ENCODE measurements around the gene RAD51B.

Gene RAD51B

DNA sequence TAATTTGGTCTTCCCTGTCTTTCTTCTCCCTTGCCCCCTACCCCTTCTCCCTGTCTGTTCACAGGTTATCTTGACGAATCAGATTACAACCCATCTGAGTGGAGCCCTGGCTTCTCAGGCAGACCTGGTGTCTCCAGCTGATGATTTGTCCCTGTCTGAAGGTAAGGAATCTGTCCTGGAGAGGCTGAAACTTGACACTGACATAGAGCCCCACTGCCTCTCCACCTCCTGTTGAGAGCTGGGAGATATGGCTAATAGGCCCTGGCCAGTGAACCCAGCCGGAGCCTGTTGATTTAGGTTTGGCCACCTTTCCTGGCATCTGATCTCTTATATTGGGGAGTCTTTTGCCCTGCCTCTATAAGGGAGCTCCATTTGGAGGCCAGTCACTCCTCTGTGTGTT is 472.2 kb downstream of the RAD51B start:
- peaks cover 13% of the 10 kb centered on the region for H3K4me1 ChIP-seq (ENCODE audit: low read length)

DNA sequence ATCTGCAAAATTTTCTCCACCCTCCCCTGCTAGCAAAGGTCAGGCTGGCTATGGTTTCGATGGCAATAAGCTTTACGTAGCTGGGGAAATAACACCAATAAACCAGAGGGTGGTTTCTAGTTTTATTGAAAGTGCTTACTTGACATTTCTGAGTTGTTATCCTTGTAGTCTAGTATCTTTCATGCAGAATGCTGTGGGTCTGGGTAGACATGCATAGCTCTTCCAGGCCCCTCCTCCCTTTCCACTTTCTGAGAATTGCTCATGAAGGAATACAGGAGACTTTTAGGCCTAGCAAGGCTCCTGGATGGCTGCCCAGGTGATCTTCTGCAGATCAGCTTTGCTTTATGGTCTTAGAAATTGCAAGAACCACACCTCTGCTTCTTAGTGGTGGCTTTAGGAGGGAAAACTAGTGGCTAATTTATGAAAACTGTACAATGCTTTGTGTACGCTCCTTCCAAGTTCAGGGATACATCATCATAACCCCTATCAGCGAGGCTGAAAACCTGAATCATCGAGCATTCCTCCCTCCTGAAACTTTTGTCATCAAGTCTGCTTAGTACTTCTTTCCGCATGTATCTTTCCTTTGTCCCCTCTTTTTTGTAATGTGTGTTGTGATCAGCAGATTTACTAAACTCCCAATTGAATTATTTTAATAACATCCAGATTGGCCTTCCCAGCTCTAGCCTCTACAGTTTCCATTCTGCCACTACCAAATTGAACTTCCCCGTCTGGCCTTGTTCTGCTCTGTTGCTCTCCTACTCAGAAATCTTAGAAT is 473.0 kb downstream of the RAD51B start:
- Histone ChIP-seq H3K36me3 (replicated peaks; ENCODE audit: insufficient read depth, low read length) (no peaks in the 10 kb centered on the region), H3K27me3 (replicated peaks; ENCODE audit: insufficient read depth, low read length) (no peaks in the 10 kb centered on the region), H3K9me3 (replicated peaks; ENCODE audit: insufficient read depth, low read length) (no peaks in the 10 kb centered on the region), H3K27ac (ENCODE audit: low read length) (peak overlapping the region; percentile 46; the same call in 1 of the 2 replicates), H4K20me1 (ENCODE audit: insufficient read depth, low read length) (no peaks in the 10 kb centered on the region), H3K4me2 (ENCODE audit: low read depth, low read length) (no peak overlapping the region), H3K9me2 (replicated peaks; ENCODE audit: insufficient read depth, low read length) (no peaks in the 10 kb centered on the region), H3K9ac (ENCODE audit: low read length) (no peak overlapping the region), H2AFZ (ENCODE audit: low read length) (no peak overlapping the region), H3K79me2 (ENCODE audit: low read length) (no peaks in the 10 kb centered on the region), H3K4me1 (ENCODE audit: low read length) (peaks cover 13% of the 10 kb centered on the region), H3K4me3 (ENCODE audit: low read length) (no peak overlapping the region), H3F3A (ENCODE audit: insufficient read depth, low read length) (0 out of 2 replicates have a peak, but pooled peaks cover 4% of the 10 kb centered on the region)
- TF ChIP-seq EZH2phosphoT487 (IDR thresholded peaks at IDR 0.05; ENCODE audit: low read length) = no peak
- TF ChIP-seq, protein P1, sequence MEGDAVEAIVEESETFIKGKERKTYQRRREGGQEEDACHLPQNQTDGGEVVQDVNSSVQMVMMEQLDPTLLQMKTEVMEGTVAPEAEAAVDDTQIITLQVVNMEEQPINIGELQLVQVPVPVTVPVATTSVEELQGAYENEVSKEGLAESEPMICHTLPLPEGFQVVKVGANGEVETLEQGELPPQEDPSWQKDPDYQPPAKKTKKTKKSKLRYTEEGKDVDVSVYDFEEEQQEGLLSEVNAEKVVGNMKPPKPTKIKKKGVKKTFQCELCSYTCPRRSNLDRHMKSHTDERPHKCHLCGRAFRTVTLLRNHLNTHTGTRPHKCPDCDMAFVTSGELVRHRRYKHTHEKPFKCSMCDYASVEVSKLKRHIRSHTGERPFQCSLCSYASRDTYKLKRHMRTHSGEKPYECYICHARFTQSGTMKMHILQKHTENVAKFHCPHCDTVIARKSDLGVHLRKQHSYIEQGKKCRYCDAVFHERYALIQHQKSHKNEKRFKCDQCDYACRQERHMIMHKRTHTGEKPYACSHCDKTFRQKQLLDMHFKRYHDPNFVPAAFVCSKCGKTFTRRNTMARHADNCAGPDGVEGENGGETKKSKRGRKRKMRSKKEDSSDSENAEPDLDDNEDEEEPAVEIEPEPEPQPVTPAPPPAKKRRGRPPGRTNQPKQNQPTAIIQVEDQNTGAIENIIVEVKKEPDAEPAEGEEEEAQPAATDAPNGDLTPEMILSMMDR (IDR thresholded peaks at IDR 0.05; ENCODE audit: low read length) = no peak
- TF ChIP-seq EZH2 (optimal IDR thresholded peaks at IDR 0.05; ENCODE audit: low read depth, low read length) = no peak
- DNase-seq = peak; percentile 56

More for the DNA sequence above, 472.2 kb downstream of the RAD51B start:
- Histone ChIP-seq H2AFZ (ENCODE audit: low read length) (no peak overlapping the region), H3K4me3 (ENCODE audit: low read length) (no peak overlapping the region), H3K9me3 (replicated peaks; ENCODE audit: insufficient read depth, low read length) (no peaks in the 10 kb centered on the region), H4K20me1 (ENCODE audit: insufficient read depth, low read length) (no peaks in the 10 kb centered on the region), H3K9me2 (replicated peaks; ENCODE audit: insufficient read depth, low read length) (no peaks in the 10 kb centered on the region), H3K79me2 (ENCODE audit: low read length) (no peaks in the 10 kb centered on the region), H3K36me3 (replicated peaks; ENCODE audit: insufficient read depth, low read length) (no peaks in the 10 kb centered on the region), H3K27ac (ENCODE audit: low read length) (peak overlapping the region; percentile 46; the same call in 1 of the 2 replicates), H3K27me3 (replicated peaks; ENCODE audit: insufficient read depth, low read length) (no peaks in the 10 kb centered on the region), H3F3A (ENCODE audit: insufficient read depth, low read length) (0 out of 2 replicates have a peak, but pooled peaks cover 4% of the 10 kb centered on the region), H3K4me2 (ENCODE audit: low read depth, low read length) (no peak overlapping the region), H3K9ac (ENCODE audit: low read length) (no peak overlapping the region)
- no peak for DNase-seq
- TF ChIP-seq, protein P1 (IDR thresholded peaks at IDR 0.05; ENCODE audit: low read length) = no peak
- TF ChIP-seq EZH2phosphoT487 (IDR thresholded peaks at IDR 0.05; ENCODE audit: low read length) (no peak), EZH2 (optimal IDR thresholded peaks at IDR 0.05; ENCODE audit: low read depth, low read length) (no peak)

DNA sequence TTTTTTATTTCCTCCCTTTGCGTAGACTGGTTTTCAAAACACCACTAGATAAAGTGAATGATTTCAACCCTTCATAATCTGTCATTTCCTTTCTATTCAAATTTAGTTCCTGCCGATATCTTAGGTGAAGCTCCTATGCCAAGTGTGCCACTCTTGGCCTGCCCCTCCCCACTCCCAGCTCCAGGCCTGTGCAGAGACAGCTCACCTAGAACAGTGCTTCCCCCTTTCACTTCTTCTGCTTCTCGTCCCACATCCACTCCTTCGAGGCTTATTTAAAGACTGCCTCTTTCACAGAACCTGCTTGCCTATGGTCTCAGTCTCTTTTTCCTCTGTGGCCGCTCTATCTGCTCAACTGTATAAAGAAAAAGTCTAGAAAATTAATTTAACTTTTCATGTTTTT is 473.8 kb downstream of the RAD51B start:
- Histone ChIP-seq H3F3A (ENCODE audit: insufficient read depth, low read length) (0 out of 2 replicates have a peak, but pooled peaks cover 4% of the 10 kb centered on the region), H3K9ac (ENCODE audit: low read length) (no peak overlapping the region), H3K36me3 (replicated peaks; ENCODE audit: insufficient read depth, low read length) (no peaks in the 10 kb centered on the region), H3K4me1 (ENCODE audit: low read length) (peaks cover 13% of the 10 kb centered on the region), H3K27ac (ENCODE audit: low read length) (no peak overlapping the region), H4K20me1 (ENCODE audit: insufficient read depth, low read length) (no peaks in the 10 kb centered on the region), H3K9me3 (replicated peaks; ENCODE audit: insufficient read depth, low read length) (no peaks in the 10 kb centered on the region), H3K27me3 (replicated peaks; ENCODE audit: insufficient read depth, low read length) (no peaks in the 10 kb centered on the region), H3K4me2 (ENCODE audit: low read depth, low read length) (no peak overlapping the region), H2AFZ (ENCODE audit: low read length) (no peak overlapping the region), H3K79me2 (ENCODE audit: low read length) (no peaks in the 10 kb centered on the region), H3K4me3 (ENCODE audit: low read length) (no peak overlapping the region), H3K9me2 (replicated peaks; ENCODE audit: insufficient read depth, low read length) (no peaks in the 10 kb centered on the region)
- TF ChIP-seq EZH2phosphoT487 (IDR thresholded peaks at IDR 0.05; ENCODE audit: low read length) (no peak), EZH2 (optimal IDR thresholded peaks at IDR 0.05; ENCODE audit: low read depth, low read length) (no peak)
- TF ChIP-seq, protein P1 (IDR thresholded peaks at IDR 0.05; ENCODE audit: low read length) = no peak
- no peak for DNase-seq
